Medulla oblongata (tissue), 1 donor: ENCODE results near the gene ATRAID.
A peak's percentile ranks its signal among the peaks of the same experiment; 100 is the strongest.

Experiments used
- DNase-seq: peaks from one replicate; pipeline ENCODE4 v3.0.0-alpha.2; 2015; ENCODE audit errors: extremely low spot score

Gene ATRAID

DNA sequence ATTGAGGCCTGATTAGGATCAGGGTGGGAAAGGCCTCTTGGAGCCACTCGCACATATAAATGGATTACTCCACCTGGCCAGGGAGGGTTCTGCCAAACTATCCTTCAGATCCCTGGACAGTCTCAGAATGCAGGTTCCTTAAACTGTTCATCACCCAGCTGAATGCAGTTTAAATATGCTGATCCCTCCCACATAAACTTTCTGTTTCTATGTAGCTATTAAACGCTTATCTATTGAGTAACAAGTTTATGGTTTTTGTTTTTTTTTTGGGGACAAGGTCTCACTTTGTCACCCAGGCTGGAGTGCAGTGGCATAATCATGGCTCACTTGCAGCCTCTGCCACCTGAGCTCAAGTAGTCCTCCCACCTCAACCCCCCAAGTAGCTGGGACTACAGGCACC, 7.2 kb downstream of the ATRAID start:
- no peak for DNase-seq

DNA sequence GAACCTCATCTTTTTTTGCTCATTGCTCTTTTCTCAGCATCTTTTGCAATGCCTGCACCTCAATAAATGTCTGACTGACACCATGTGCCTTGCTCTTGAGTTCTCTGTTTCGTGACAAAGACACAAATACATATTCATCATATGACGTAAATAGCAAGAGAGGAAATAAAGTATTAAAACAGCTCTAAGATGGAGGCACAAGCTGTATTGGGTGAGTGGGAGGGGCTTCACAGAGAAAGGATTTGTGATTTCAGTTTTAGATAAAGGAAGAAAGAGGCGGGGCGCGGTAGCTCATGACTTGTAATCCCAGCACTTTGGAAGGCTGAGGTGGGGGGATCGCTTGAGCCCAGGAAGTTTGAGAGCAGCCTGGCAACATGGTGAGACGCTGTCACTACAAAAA, 8.2 kb downstream of the ATRAID start:
- DNase-seq, result no peak

DNA sequence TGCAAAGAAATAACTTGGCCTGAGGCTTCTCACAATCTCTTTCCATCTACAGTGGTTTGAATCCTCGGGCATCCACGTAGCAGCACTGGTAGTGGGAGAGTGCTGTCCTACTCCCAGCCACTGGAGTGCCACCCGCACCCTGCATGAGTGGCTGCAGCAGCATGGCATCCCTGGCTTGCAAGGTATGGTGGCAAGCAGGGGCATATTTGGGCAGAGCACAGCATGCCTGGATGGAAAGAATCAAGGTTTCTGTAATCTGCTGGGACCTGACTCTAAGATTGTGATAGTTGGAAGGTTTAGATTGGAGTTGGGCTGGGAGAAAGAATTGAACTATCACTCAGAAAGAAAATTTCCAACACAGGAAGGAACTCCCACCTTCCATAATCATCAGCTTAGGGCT, 9.3 kb downstream of the ATRAID start:
- no peak for DNase-seq

DNA sequence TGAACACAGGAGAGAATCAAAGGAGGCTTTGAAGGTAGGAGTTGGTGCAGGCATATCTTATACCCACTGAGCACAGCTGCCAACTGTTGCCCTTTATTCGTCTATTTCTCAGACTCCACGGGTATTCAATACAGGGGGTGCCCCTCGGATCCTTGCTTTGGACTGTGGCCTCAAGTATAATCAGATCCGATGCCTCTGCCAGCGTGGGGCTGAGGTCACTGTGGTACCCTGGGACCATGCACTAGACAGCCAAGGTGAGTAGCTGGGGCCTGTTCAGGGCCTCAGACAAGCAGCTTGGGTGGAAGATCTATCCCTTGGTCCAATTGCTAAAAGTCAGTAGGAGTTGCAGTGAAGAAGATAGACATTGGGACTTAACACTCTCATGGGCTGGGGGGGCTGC, 10.6 kb downstream of the ATRAID start:
- DNase-seq, result no peak

DNA sequence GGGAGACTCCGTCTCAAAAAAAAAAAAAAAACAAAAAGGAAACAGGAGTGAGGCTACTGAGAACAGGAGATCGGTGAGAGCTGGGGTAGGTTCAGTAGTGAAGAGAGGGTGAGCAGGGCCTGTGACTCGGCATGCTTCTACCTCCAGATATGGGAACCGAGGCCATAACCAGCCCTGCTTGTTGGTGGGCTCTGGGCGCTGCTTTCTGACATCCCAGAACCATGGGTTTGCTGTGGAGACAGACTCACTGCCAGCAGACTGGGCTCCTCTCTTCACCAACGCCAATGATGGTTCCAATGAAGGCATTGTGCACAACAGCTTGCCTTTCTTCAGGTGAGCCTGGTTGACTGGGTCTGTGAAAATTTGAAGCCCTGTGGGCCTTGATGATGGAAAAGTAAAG, 11.6 kb downstream of the ATRAID start:
- DNase-seq, result no peak

DNA sequence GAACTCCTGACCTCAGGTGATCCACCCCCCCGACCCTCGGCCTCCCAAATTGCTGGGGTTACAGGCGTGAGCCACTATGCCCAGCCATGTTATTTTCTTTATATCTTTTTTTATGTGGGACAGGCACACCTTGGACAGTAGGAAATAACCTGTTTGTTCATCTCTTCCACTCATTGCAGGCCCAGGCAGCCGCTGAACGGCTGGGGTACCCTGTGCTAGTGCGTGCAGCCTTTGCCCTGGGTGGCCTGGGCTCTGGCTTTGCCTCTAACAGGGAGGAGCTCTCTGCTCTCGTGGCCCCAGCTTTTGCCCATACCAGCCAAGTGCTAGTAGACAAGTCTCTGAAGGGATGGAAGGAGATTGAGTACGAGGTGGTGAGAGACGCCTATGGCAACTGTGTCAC, 13.7 kb downstream of the ATRAID start:
- no peak for DNase-seq

DNA sequence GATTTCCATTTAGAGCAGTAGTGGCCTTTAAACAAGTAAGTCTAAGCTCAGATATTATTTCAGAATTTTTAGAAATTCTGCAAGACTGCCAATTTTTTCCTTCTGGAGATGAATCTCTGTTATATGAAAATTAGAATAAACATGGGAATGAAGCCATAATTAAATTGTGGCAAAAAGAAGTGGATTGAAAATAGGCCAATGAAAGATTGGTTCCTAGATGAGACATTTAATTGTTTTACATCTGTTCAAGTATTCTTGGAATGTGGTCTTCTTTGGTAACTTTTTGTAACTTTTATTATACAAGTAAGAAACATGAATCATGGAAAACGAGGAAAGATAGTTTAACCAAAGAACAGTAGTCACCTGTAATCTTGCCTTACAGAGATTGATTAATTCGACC, 15.7 kb downstream of the ATRAID start:
- no peak for DNase-seq

DNA sequence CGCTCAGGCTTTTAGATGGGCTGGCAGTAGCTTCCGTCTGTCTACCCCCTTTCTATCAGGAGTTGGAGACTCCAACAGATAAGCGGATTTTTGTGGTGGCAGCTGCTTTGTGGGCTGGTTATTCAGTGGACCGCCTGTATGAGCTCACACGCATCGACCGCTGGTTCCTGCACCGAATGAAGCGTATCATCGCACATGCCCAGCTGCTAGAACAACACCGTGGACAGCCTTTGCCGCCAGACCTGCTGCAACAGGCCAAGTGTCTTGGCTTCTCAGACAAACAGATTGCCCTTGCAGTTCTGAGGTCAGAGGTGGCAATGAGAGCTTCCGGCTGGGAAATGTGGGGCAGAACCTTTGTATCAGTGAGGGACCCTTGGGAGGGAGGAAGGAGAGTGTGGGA, 20.1 kb downstream of the ATRAID start:
- no peak for DNase-seq

DNA sequence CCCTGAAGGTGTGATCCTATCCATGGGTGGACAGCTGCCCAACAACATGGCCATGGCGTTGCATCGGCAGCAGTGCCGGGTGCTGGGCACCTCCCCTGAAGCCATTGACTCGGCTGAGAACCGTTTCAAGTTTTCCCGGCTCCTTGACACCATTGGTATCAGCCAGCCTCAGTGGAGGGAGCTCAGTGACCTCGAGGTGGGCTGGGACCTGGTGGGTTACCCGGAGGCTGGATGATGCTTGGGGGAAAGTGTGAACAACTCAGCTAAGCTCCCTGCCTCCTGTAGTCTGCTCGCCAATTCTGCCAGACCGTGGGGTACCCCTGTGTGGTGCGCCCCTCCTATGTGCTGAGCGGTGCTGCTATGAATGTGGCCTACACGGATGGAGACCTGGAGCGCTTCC, 21.5 kb downstream of the ATRAID start:
- no peak for DNase-seq

DNA sequence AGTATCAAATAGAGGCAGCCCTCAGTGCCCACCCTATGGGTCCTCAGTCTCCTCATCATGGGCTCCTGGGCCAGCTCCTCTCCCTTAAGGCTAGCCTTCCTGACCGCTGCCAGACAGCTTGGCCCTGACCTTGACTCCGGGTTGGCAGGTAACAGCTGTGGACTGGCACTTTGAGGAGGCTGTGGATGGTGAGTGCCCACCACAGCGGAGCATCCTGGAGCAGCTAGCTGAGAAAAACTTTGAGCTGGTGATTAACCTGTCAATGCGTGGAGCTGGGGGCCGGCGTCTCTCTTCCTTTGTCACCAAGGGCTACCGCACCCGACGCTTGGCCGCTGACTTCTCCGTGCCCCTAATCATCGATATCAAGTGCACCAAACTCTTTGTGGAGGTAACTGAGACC, 24.3 kb downstream of the ATRAID start:
- no peak for DNase-seq

DNA sequence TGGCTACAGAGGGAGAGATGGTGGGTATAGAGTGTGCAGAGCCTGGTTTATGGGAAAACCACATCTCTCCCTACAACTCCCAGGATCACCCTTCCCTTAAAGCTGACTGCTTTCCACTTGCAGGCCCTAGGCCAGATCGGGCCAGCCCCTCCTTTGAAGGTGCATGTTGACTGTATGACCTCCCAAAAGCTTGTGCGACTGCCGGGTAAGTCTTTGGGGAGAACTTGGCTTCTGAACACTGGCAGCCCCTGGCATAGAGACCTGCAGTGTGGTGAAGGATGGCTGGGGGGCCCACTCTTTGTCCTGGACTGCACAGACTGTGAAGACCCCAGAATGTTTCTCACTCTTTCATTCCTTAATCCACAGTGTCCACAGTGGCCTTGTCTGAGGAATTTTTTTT, 24.8 kb downstream of the ATRAID start:
- DNase-seq, result no peak

DNA sequence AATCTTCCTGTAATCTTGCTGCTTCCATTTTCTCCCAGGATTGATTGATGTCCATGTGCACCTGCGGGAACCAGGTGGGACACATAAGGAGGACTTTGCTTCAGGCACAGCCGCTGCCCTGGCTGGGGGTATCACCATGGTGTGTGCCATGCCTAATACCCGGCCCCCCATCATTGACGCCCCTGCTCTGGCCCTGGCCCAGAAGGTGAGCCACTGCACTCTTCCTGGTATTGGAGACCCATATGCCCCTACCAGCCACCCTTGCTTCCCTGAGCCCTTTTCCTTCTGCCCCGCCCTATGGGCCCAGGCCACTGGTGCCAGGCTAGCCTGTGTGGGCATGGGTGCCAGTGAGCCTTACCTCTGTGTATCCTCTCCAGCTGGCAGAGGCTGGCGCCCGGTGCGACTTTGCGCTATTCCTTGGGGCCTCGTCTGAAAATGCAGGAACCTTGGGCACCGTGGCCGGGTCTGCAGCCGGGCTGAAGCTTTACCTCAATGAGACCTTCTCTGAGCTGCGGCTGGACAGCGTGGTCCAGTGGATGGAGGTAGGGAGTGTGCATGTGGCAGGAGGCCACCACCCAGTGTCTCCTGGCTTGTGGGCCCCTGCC, 25.6 kb downstream of the ATRAID start:
- no peak for DNase-seq

DNA sequence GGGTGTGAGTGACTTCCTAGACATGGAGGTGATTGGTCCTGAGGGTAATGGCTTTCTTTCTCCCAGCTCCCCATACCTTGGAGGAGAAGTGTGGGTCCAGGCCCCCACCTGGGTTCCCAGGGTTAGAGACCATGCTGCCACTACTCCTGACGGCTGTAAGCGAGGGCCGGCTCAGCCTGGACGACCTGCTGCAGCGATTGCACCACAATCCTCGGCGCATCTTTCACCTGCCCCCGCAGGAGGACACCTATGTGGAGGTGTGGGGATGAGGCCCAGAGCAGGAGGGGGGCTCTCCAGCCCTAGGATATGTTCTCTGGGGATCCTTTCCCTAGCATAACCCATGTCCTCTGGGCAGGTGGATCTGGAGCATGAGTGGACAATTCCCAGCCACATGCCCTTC, 27.1 kb downstream of the ATRAID start:
- DNase-seq, result no peak

DNA sequence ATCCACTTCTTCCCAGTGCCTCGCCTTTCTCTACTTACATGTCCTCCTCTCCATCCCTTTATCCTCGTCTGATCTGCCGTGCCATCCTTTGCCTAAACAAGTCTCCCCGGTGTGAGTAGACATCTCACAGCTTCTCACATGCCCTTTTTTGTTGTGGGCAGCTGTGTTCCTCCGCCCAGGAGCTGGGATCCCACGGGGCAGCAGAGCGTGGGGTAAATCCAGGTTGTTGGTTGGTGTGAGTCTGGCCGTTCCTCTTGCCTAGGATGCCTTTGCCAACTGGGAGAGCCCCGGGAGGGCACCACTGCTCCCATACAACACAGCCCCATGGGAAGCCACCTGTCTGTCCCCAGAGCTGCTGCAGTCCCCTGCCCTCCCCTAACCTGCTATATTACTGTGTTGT, 28.6 kb downstream of the ATRAID start:
- no peak for DNase-seq

DNA sequence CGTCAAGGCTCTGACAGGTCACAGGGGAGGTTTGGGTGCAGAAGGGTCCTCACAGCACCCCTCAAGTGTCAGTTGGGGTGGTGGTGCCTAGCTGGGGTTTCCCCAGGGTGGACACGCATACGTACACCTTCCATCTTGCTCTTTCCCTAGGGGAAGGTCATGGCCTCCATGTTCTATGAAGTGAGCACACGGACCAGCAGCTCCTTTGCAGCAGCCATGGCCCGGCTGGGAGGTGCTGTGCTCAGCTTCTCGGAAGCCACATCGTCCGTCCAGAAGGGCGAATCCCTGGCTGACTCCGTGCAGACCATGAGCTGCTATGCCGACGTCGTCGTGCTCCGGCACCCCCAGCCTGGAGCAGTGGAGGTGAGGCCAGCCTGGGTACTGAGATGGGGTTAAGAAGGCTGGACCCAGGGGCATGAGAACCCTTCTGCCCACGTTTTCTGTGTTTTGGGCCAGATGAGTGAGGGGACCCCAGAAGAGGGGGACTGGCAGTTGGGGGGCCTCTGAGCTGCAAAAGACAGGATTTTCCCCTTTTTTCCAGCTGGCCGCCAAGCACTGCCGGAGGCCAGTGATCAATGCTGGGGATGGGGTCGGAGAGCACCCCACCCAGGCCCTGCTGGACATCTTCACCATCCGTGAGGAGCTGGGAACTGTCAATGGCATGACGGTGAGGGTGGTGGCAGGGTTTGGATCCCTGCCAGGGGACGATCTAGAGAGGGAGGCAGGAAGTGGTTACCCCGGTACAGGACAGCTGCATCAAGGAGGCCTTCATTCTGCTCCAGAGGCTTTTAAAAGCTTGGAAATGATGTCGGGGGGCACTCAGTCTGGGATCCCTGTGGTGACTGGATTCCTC, 30.1 kb downstream of the ATRAID start:
- no peak for DNase-seq

DNA sequence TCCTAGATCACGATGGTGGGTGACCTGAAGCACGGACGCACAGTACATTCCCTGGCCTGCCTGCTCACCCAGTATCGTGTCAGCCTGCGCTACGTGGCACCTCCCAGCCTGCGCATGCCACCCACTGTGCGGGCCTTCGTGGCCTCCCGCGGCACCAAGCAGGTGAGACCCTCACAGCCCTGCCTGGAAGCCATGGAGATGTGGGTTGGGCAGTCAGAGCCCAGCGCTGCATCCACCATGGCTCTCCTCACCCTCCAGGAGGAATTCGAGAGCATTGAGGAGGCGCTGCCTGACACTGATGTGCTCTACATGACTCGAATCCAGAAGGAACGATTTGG, 30.7 kb downstream of the ATRAID start:
- DNase-seq, result no peak

DNA sequence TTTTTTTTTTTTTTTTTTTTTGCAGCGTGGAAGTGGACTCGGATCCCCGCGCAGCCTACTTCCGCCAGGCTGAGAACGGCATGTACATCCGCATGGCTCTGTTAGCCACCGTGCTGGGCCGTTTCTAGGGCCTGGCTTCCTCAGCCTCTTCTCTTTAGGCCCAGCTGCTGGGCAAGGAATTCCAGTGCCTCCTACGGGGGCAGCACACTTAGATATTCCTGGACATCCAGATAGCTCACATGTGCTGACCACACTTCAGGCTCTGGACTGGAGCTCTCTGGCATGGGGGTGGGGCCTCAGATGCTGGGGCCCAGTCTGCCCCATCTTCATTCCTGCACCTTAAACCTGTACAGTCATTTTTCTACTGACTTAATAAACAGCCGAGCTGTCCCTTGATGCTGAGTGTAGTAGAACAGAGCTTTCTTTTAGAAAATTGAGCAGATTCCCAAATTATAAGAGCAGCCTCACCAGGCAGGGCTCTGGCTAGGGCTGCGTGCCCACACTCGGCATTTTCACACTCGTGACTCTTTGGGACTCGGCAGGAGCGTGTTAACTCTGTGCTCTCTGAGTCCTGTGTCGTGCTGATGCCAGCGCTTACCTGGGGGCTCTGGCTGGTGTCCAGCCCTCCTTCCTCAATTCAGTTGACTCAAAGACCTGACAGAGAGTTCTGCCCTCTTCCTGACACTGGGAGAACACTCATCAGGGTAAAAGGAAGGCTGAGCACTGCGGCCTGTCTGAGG, 31.7 kb downstream of the ATRAID start:
- no peak for DNase-seq

DNA sequence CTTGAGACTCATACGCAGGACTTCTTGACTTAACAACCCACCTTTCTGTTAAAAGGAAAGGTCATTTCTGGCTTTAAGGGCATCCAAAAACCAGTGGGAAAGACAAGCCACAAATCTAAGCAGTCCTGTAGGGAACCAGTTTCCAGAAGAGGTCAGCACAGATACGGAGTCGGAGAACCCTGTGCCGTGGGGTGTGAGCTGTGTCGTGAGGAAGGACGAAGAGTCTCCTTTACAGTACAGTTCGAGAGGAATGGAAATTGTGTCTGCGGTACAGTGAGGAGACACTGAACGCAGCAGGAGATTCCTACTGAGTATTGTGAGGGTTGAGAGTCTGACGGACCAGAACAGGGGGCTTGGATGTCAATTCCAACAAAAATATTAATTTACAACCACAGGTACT, 33.3 kb downstream of the ATRAID start:
- DNase-seq, result no peak

DNA sequence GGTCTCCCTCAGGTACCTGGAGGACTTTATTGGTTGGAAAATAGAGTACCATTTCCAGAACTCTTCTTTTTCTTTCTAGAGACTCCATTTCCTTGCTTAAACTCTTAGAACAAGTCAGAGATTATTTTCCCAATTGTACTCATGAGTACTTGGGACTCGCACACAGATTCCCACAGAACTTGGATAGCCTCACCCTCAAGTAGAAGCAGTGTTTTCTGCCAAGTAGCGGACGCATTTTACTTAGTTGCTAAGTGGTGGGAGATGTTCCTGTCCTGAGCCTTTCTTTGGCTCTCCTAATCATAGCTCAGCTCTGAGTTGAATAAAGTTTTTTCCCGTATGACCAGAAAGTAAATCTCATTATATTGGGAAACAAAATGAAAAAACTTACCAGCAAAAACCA, 33.8 kb downstream of the ATRAID start:
- peak; percentile 30 for DNase-seq

DNA sequence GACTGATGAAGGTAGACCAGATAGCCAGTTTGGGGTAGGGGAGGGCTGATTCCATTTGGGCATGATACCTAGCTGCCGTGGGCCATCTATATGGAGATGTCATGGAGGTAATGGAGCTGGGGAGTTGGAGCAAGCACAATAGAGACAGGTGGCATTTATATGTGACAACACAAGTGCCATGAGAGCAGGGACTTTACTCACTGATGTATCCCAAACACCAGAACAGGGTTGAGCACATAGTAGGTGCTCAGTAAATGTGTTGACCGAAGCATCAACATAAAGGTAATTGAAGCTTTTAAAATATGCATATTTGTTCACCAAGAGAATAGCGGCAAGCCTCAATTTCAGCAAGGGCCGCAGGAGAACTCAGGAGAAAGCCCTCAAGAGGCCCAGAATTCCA, 36.1 kb downstream of the ATRAID start:
- no peak for DNase-seq

DNA sequence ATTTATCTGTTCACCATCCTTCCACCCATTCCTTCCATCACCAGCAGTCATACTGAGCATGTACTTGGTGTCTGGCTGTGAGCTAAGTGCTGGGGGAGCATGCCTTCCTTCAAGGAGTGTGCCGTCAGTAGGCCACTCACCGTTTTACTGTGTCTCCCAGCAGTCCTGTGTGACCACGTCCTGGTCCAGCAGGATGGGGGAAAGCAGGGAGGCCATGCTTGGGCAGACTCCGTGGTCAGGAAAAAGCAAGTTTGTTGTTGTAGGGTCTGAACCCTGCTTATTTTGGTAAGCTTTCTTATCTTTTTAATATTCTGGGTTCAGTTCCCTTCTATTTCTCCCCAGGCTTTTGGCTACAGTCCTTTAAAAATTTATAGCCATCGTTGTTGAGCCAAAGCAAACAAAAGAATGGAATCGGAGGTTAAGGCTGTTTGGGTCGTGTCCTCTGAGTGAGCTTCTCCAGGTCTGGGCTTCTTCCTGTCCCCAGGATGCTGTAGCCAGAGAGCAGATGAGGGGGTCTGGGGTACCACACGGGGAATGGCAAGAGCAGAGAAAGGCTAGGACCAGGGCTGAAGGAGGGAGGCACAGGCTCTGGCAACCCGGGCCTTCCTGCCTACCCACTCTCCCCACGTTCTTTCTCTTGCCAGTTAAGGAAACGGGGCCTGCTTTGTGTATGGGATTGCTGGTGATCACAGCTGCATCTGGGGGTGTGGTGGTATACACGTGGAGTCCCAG, 37.5 kb downstream of the ATRAID start:
- no peak for DNase-seq

DNA sequence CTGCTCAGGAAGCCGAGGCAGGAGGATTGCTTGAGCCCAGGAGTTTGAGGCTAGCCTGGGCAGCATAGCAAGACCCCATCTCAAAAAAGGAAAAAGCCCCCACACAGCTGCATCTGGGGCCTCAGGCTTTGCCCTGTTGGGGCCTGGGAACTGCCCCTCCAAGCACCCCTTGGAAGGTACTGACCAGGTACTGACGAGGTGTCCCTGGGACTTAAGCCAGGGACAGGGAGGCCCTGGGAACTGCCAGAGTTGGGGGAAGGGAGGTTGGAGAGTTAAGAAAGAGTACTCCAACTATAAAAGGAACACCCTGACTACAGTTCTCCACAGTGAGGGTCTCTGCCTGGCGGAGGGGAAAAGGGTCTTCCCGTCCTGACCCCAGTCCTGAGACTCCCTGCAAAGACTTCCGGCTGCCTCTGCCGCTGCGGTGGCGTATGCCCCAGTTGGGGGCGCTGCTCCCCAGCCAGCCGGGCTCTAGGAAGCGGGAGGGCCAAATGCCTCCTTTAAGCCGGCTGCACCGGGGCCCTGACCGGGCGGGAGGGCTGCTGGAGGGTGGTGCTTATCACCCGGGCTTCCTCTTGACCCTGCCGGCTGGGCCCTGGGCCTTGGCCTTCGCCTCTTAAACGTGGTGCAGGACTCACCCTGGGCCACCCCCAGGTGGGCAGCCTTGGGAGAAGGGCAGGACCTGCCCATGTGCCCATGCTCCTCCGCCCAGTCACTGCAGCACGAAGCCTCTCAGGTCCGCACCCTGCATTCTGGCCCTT, 38.2 kb downstream of the ATRAID start:
- DNase-seq, result peak; percentile 8
